Esophagus muscularis mucosa (tissue), 2 donors: Measurements from ENCODE around the gene SDC1.

ENCODE experiments used
- EP300 ChIP-seq: sonication (generic); formaldehyde crosslinking; IDR thresholded peaks from one replicate; pipeline ENCODE4 v1.6.1; 2017; ENCODE audit warnings: antibody characterized with exemption
- POLR2A ChIP-seq: fragments of 450-650 bp; IDR thresholded peaks from one replicate; pipeline ENCODE4 v1.6.1; 2017; ENCODE audit warnings: antibody characterized with exemption, moderate library complexity, mild to moderate bottlenecking, low read depth

GRCh38 chr2:20175931-20176330 is 49.0 kb downstream of the SDC1 start:
- TF ChIP-seq POLR2A: no peak
- TF ChIP-seq EP300: no peak
